ENCODE results near the gene MEN1.

DNA sequence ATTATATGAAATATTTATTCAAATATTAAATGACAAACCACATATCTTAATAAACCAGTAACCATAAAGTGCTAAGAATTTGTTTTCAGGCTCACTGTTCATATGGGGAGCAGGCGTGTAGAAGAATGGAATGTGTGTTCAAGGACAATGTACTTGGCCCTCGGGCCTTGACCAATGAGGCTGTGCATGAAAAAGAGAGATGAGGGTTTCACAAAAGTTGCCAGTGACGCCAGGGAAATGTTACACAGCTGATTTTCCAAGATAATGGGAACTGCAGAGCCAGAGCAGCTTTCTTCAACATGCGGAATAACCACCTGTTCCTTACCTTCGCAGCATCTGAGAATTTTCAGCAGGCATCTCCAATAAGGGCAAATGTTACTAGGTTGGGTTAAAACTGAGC lies 36.2 kb downstream of the MEN1 start:
- TF ChIP-seq, protein P1, sequence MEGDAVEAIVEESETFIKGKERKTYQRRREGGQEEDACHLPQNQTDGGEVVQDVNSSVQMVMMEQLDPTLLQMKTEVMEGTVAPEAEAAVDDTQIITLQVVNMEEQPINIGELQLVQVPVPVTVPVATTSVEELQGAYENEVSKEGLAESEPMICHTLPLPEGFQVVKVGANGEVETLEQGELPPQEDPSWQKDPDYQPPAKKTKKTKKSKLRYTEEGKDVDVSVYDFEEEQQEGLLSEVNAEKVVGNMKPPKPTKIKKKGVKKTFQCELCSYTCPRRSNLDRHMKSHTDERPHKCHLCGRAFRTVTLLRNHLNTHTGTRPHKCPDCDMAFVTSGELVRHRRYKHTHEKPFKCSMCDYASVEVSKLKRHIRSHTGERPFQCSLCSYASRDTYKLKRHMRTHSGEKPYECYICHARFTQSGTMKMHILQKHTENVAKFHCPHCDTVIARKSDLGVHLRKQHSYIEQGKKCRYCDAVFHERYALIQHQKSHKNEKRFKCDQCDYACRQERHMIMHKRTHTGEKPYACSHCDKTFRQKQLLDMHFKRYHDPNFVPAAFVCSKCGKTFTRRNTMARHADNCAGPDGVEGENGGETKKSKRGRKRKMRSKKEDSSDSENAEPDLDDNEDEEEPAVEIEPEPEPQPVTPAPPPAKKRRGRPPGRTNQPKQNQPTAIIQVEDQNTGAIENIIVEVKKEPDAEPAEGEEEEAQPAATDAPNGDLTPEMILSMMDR (conservative IDR thresholded peaks at IDR 0.05 in 1 of 2, IDR thresholded peaks at IDR 0.05 in 1 of 2; ENCODE audit: extremely low read depth in 1 of 2, insufficient read depth in 1 of 2, low read depth in 1 of 2, low read length in 2 of 2) = no peak
- no peak for TF ChIP-seq EZH2 (IDR thresholded peaks at IDR 0.05; ENCODE audit: borderline replicate concordance, low read length)
